Fibroblast of lung (primary cell): ENCODE data around the gene DERL3. TPM values are rescaled to one million over a fixed set of nuclear protein-coding genes. Genes with fewer than 3 reads are reported as not detected.

Experiments used
- DNase-seq, 2 donors: peaks; one replicate each; pipeline versions ENCODE4 v3.0.0 to v3.0.0-alpha.2; 2010; ENCODE audit warnings: low read depth in 2 of 2
- H2AFZ ChIP-seq: 2 replicates; pipeline ENCODE4 v1.5.1; 2012; ENCODE audit warnings: low read length, control low read depth, inconsistent platforms
- H3K27ac ChIP-seq: 2 replicates; pipeline ENCODE4 v1.5.1; 2011; ENCODE audit warnings: low read length, control low read depth; ENCODE audit not compliant: insufficient read depth
- H3K27me3 ChIP-seq: 2 replicates; pipeline ENCODE4 v1.5.1; 2011; ENCODE audit warnings: mild to moderate bottlenecking, low read length; ENCODE audit not compliant: control insufficient read depth, insufficient read depth
- H3K36me3 ChIP-seq: 2 replicates; pipeline ENCODE4 v1.5.1; 2011; ENCODE audit warnings: low read length; ENCODE audit not compliant: control insufficient read depth, insufficient read depth
- H3K4me1 ChIP-seq: 2 replicates; pipeline ENCODE4 v1.5.1; 2011; ENCODE audit warnings: low read length; ENCODE audit not compliant: control insufficient read depth, insufficient read depth; ENCODE audit errors: extremely low read depth
- H3K4me2 ChIP-seq: 2 replicates; pipeline ENCODE4 v1.5.1; 2011; ENCODE audit warnings: low read length, control low read depth; ENCODE audit not compliant: insufficient read depth; ENCODE audit errors: extremely low read depth
- H3K4me3 ChIP-seq, 4 experiments: fragments of 200-600 bp in 1 of 4; sonication (generic) in 1 of 4; replicated peaks in 1 of 4; 2 replicates each; pipeline ENCODE4 v1.5.1; 2011 to 2016; ENCODE audit warnings: low read length in 4 of 4, low read depth in 3 of 4, mild to moderate bottlenecking in 3 of 4, control low read depth in 2 of 4, inconsistent platforms in 1 of 4, mixed read lengths in 1 of 4; ENCODE audit not compliant: insufficient read depth in 1 of 4; ENCODE audit errors: control extremely low read depth in 1 of 4
- H3K79me2 ChIP-seq: 2 replicates; pipeline ENCODE4 v1.5.1; 2012; ENCODE audit warnings: mild to moderate bottlenecking, low read length, inconsistent platforms; ENCODE audit not compliant: control insufficient read depth, insufficient read depth
- H3K9ac ChIP-seq: 2 replicates; pipeline ENCODE4 v1.5.1; 2011; ENCODE audit warnings: mild to moderate bottlenecking, low read length, control low read depth; ENCODE audit not compliant: insufficient read depth
- H3K9me3 ChIP-seq: 2 replicates; pipeline ENCODE4 v1.5.1; 2012; ENCODE audit warnings: low read depth, low read length; ENCODE audit not compliant: control insufficient read depth, insufficient read depth
- H4K20me1 ChIP-seq: 2 replicates; pipeline ENCODE4 v1.5.1; 2011; ENCODE audit warnings: low read length; ENCODE audit not compliant: control insufficient read depth, insufficient read depth; ENCODE audit errors: extremely low read depth
- EZH2 ChIP-seq: IDR thresholded peaks from 2 replicates; pipeline ENCODE4 v1.5.1; 2012; ENCODE audit warnings: low read length, control low read depth, mild to moderate bottlenecking; ENCODE audit errors: missing control alignments
- polyA plus RNA-seq, 2 donors: library from polyadenylated mRNA; depleted of rRNA in 1 of 2; stranded (reverse) in 1 of 2; unstranded in 1 of 2; fragments of >200 nt; gene quantifications; 2 replicates each; pipeline ENCODE4 v1.2.1, GENCODE V29; 2011 to 2012; ENCODE audit warnings: missing spikeins in 1 of 2
- total RNA-seq: library from RNA; depleted of rRNA; stranded (reverse); fragments of >200 nt; gene quantifications from 2 replicates; pipeline ENCODE4 v1.2.1, GENCODE V29; 2014
- TF ChIP-seq, protein P1 (sequence below), 2 donors: IDR thresholded peaks in 1 of 2; conservative IDR thresholded peaks in 1 of 2; 1 replicate in 1 of 2; 2 replicates in 1 of 2; pipeline ENCODE4 v1.5.1; 2011 to 2012; ENCODE audit warnings: low read length in 2 of 2, control low read depth in 1 of 2, inconsistent platforms in 1 of 2, low read depth in 1 of 2, mild to moderate bottlenecking in 1 of 2

DERL3 gene
- total and polyA plus RNA-seq, 2 donors (not counting 1 experiment from before 2014, with no cell fraction given): 0.42 to 0.50 TPM

- no peak overlapping the region for H3K27ac ChIP-seq
- H4K20me1 ChIP-seq: no peaks in the 10 kb centered on the region
- no peaks in the 10 kb centered on the region for H3K9me3 ChIP-seq
- H3K27me3 ChIP-seq: no peaks in the 10 kb centered on the region
- no peak for DNase-seq
- peaks cover 31% of the 10 kb centered on the region for H3K36me3 ChIP-seq
- H3K79me2 ChIP-seq: no peaks in the 10 kb centered on the region
- H3K4me3 ChIP-seq: no peak overlapping the region
- H3K4me1 ChIP-seq: no peaks in the 10 kb centered on the region
- no peak overlapping the region for H3K4me2 ChIP-seq
- no peak overlapping the region for H3K9ac ChIP-seq
- TF ChIP-seq, protein P1, sequence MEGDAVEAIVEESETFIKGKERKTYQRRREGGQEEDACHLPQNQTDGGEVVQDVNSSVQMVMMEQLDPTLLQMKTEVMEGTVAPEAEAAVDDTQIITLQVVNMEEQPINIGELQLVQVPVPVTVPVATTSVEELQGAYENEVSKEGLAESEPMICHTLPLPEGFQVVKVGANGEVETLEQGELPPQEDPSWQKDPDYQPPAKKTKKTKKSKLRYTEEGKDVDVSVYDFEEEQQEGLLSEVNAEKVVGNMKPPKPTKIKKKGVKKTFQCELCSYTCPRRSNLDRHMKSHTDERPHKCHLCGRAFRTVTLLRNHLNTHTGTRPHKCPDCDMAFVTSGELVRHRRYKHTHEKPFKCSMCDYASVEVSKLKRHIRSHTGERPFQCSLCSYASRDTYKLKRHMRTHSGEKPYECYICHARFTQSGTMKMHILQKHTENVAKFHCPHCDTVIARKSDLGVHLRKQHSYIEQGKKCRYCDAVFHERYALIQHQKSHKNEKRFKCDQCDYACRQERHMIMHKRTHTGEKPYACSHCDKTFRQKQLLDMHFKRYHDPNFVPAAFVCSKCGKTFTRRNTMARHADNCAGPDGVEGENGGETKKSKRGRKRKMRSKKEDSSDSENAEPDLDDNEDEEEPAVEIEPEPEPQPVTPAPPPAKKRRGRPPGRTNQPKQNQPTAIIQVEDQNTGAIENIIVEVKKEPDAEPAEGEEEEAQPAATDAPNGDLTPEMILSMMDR (conservative IDR thresholded peaks at IDR 0.05 in 1 of 2, IDR thresholded peaks at IDR 0.05 in 1 of 2; ENCODE audit: low read depth in 1 of 2, low read length in 2 of 2): no peak
- TF ChIP-seq EZH2: no peak
- no peak overlapping the region for H2AFZ ChIP-seq
Observed at GRCh38 chr22:23803001-23803819, 35.6 kb downstream of the DERL3 start.

GRCh38 chr22:23801886-23802377 is 36.9 kb downstream of the DERL3 start:
- TF ChIP-seq, protein P1 (conservative IDR thresholded peaks at IDR 0.05 in 1 of 2, IDR thresholded peaks at IDR 0.05 in 1 of 2; ENCODE audit: low read depth in 1 of 2, low read length in 2 of 2): no peak
- TF ChIP-seq EZH2: no peak
- Histone ChIP-seq H3K27me3 (no peaks in the 10 kb centered on the region), H3K79me2 (no peaks in the 10 kb centered on the region), H3K4me2 (no peak overlapping the region), H4K20me1 (no peaks in the 10 kb centered on the region), H2AFZ (no peak overlapping the region), H3K9ac (no peak overlapping the region), H3K4me1 (no peaks in the 10 kb centered on the region), H3K27ac (no peak overlapping the region), H3K36me3 (peaks cover 31% of the 10 kb centered on the region), H3K9me3 (no peaks in the 10 kb centered on the region), H3K4me3 (no peak overlapping the region)
- no peak for DNase-seq

DNA sequence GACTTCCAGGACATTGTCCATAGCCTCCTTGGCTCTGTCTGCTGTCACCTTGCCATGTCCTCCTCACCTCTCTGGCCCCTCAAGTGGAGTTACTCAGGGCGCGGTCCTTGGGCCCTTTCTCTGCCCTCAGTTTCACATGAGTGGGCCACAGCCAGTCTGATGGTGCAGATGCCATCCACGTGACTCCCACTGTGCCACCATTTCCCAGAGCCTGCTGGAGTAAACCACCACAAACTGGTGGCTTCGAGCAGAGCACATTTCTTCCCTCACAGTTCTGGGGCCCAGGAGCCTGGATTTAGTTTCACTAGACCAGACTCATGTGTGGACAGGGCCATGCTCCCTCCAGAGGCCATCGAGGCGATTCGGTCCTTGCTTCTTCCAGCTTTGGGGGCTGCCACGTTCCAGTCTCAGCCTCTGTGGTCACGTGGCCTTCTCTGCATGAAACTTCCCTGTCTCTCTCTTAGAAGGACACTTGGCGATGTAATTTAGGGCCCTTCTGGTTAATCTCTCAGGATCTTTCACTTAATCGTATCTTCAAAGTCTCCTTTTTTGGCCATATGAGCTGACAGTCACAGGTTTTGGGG is 37.5 kb downstream of the DERL3 start:
- no peak overlapping the region for H3K4me3 ChIP-seq
- H3K9ac ChIP-seq: no peak overlapping the region
- H3K36me3 ChIP-seq: peaks cover 34% of the 10 kb centered on the region
- no peak overlapping the region for H3K4me2 ChIP-seq
- H3K79me2 ChIP-seq: no peaks in the 10 kb centered on the region
- H2AFZ ChIP-seq: no peak overlapping the region
- no peaks in the 10 kb centered on the region for H3K9me3 ChIP-seq
- no peaks in the 10 kb centered on the region for H3K27me3 ChIP-seq
- H3K27ac ChIP-seq: no peak overlapping the region
- H4K20me1 ChIP-seq: no peaks in the 10 kb centered on the region
- H3K4me1 ChIP-seq: no peaks in the 10 kb centered on the region
- no peak for DNase-seq
- TF ChIP-seq, protein P1 (conservative IDR thresholded peaks at IDR 0.05 in 1 of 2, IDR thresholded peaks at IDR 0.05 in 1 of 2; ENCODE audit: low read depth in 1 of 2, low read length in 2 of 2): no peak
- no peak for TF ChIP-seq EZH2
